Peyer's patch (tissue), 4 donors: Measurements from ENCODE around the gene ATP2B2.

Experiments
- POLR2A ChIP-seq, 2 donors: fragments of 450-650 bp; IDR thresholded peaks; one replicate each; pipeline ENCODE4 v1.5.1; 2017; ENCODE audit warnings: antibody characterized with exemption in 2 of 2, mild to moderate bottlenecking in 2 of 2, moderate library complexity in 2 of 2
- TF ChIP-seq, protein P1 (sequence below), 6 experiments: fragments of 450-650 bp in 4 of 6; fragments of 200-600 bp in 2 of 6; sonication (generic) in 1 of 6; IDR thresholded peaks; one replicate each; pipeline ENCODE4 v1.5.1; 2017 to 2019; ENCODE audit warnings: antibody characterized with exemption in 6 of 6, mild to moderate bottlenecking in 3 of 6, moderate library complexity in 1 of 6

DNA sequence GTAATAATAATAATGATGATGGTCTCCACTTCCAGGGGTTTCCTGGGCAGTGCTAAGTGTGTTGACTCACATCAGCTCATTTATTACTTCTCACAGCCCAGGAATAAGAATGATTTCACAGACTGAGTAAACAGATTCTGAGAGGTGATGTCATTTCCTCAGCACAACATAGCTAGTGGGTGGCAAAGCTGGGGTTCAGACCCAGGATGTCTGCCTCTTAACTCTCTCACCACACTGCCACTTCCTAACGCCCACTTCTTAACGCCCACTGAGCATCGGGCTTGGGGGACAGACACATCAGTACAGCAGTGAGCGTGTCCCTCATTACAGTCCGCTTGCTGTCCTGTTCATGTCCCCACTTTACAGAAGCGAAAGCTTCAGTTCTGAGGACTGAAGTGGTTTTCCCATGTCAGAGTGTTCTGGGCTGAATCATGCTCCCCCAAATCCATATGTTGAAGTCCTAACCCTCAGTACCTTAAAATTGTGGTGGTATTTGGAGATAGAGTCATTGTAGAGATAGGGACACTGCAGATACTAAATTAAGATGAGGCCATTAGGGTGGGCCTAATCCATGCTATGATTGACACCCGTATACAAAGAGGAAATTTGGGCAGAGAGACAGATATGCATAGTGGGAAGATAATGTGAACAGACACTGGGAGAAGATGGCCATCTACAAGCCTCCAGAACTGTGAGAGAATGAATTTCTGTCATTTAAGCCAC lies 68.0 kb downstream of the ATP2B2 start:
- TF ChIP-seq, protein P1, sequence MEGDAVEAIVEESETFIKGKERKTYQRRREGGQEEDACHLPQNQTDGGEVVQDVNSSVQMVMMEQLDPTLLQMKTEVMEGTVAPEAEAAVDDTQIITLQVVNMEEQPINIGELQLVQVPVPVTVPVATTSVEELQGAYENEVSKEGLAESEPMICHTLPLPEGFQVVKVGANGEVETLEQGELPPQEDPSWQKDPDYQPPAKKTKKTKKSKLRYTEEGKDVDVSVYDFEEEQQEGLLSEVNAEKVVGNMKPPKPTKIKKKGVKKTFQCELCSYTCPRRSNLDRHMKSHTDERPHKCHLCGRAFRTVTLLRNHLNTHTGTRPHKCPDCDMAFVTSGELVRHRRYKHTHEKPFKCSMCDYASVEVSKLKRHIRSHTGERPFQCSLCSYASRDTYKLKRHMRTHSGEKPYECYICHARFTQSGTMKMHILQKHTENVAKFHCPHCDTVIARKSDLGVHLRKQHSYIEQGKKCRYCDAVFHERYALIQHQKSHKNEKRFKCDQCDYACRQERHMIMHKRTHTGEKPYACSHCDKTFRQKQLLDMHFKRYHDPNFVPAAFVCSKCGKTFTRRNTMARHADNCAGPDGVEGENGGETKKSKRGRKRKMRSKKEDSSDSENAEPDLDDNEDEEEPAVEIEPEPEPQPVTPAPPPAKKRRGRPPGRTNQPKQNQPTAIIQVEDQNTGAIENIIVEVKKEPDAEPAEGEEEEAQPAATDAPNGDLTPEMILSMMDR (IDR thresholded peaks at IDR 0.05): no peak
- TF ChIP-seq POLR2A (IDR thresholded peaks at IDR 0.05): no peak
